ENCODE measurements around the gene GLP1R. TPM values are rescaled to one million over a fixed set of nuclear protein-coding genes. Genes with fewer than 3 reads are reported as not detected.

Gene GLP1R
- polyA plus RNA-seq, 1 of the 3 experiments (the other 2 are of a cell fraction) = not detected

DNA sequence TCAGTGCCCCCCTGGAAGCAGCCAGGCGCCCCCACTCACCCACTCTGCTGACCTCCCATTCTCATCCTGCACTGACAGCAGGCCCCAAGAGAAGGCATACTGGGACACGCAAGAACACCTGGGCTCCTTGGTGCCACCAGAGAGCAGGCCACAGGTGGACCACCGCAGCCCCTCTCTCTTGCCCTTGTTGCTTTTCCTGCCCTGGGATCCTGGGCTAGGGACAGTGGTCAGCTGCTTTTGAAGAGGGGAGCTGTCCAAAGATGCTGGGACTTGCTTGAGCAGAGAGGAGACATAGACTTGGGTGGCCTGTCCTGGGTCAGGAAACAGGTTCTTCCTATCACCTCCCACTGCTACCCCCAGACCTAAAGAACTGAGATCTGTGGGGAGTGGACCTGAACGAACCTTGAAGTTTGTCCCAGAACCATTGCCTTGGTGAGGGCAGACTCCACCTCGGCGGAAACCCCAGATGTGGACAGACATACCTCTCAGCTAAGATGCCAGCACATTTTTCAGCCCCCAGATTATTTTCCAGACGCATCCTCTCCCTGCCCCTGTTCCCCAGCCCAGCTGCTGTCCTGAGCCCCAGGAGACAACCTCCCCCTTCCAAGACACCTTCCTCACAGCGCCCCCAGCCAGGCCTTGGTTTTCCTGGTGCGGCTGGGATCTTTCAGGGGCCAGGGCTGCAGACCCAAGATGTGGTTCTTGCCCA, 1.1 kb downstream of the GLP1R start:
- no peak overlapping the region for H3K9ac ChIP-seq
- CTCF ChIA-PET = interaction anchor here (1.1 to 1.5 kb wide), 5 partner anchors 9 to 117 kb away, joined by 3 to 5 read pairs (median 4); no protein-coding TSS in a partner anchor

More for the DNA sequence above, 1.1 kb downstream of the GLP1R start:
- Histone ChIP-seq H3K27me3 (ENCODE audit: insufficient read depth) (peaks cover 17% of the 10 kb centered on the region; the same call in 1 of the 2 replicates), H3K79me2 (ENCODE audit: insufficient read depth) (no peaks in the 10 kb centered on the region), H2AFZ (ENCODE audit: low read depth) (no peak overlapping the region), H3K4me2 (no peak overlapping the region), H3K36me3 (replicated peaks in 1 of 2; ENCODE audit: control insufficient read depth in 1 of 2, insufficient read depth in 2 of 2, low read length in 1 of 2) (no peaks in the 10 kb centered on the region), H3K4me3 (ENCODE audit: low read depth in 2 of 2, low read length in 1 of 2) (no peak overlapping the region), H3F3A (replicated peaks; ENCODE audit: insufficient read depth) (no peaks in the 10 kb centered on the region), H3K4me1 (ENCODE audit: control insufficient read depth in 1 of 2, insufficient read depth in 2 of 2, low read depth in 1 of 2, low read length in 1 of 2) (no peaks in the 10 kb centered on the region; a peak in 1 of 4 replicates), H3K9me3 (no peaks in the 10 kb centered on the region), H3K27ac (ENCODE audit: low read depth in 2 of 2, low read length in 1 of 2) (no peak overlapping the region), H4K20me1 (ENCODE audit: insufficient read depth) (no peaks in the 10 kb centered on the region), H3K9me2 (no peaks in the 10 kb centered on the region)
- TF ChIP-seq YY1 (IDR thresholded peaks at IDR 0.05; ENCODE audit: low read depth) = no peak
- TF ChIP-seq, protein P1, sequence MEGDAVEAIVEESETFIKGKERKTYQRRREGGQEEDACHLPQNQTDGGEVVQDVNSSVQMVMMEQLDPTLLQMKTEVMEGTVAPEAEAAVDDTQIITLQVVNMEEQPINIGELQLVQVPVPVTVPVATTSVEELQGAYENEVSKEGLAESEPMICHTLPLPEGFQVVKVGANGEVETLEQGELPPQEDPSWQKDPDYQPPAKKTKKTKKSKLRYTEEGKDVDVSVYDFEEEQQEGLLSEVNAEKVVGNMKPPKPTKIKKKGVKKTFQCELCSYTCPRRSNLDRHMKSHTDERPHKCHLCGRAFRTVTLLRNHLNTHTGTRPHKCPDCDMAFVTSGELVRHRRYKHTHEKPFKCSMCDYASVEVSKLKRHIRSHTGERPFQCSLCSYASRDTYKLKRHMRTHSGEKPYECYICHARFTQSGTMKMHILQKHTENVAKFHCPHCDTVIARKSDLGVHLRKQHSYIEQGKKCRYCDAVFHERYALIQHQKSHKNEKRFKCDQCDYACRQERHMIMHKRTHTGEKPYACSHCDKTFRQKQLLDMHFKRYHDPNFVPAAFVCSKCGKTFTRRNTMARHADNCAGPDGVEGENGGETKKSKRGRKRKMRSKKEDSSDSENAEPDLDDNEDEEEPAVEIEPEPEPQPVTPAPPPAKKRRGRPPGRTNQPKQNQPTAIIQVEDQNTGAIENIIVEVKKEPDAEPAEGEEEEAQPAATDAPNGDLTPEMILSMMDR (IDR thresholded peaks at IDR 0.05) = no peak
- TF ChIP-seq FOXM1 (IDR thresholded peaks at IDR 0.05; ENCODE audit: low read depth) = no peak
- no peak for TF ChIP-seq MXI1 (IDR thresholded peaks at IDR 0.05; ENCODE audit: low read depth, low read length)
- TF ChIP-seq MEF2A (IDR thresholded peaks at IDR 0.05; ENCODE audit: borderline replicate concordance, low read depth) = no peak
- TF ChIP-seq POLR2AphosphoS5 (IDR thresholded peaks at IDR 0.05; ENCODE audit: low read depth, low read length) = no peak
- TF ChIP-seq, protein P2, sequence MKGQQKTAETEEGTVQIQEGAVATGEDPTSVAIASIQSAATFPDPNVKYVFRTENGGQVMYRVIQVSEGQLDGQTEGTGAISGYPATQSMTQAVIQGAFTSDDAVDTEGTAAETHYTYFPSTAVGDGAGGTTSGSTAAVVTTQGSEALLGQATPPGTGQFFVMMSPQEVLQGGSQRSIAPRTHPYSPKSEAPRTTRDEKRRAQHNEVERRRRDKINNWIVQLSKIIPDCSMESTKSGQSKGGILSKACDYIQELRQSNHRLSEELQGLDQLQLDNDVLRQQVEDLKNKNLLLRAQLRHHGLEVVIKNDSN (IDR thresholded peaks at IDR 0.05; ENCODE audit: borderline replicate concordance, low read depth) = no peak
- no peak for TF ChIP-seq NRF1 (IDR thresholded peaks at IDR 0.05; ENCODE audit: low read depth, low read length)
- no peak for TF ChIP-seq GATA2 (CRISPR knock-in tag; IDR thresholded peaks at IDR 0.05)
- TF ChIP-seq, protein P3, sequence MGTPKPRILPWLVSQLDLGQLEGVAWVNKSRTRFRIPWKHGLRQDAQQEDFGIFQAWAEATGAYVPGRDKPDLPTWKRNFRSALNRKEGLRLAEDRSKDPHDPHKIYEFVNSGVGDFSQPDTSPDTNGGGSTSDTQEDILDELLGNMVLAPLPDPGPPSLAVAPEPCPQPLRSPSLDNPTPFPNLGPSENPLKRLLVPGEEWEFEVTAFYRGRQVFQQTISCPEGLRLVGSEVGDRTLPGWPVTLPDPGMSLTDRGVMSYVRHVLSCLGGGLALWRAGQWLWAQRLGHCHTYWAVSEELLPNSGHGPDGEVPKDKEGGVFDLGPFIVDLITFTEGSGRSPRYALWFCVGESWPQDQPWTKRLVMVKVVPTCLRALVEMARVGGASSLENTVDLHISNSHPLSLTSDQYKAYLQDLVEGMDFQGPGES (IDR thresholded peaks at IDR 0.05; ENCODE audit: low read depth, low read length) = no peak
- TF ChIP-seq SIN3A (IDR thresholded peaks at IDR 0.05; ENCODE audit: borderline replicate concordance, low read depth, low read length) = no peak
- TF ChIP-seq TEAD4 (IDR thresholded peaks at IDR 0.05; ENCODE audit: borderline replicate concordance, insufficient read depth) = no peak
- TF ChIP-seq, protein P4, sequence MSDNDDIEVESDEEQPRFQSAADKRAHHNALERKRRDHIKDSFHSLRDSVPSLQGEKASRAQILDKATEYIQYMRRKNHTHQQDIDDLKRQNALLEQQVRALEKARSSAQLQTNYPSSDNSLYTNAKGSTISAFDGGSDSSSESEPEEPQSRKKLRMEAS (IDR thresholded peaks at IDR 0.05; ENCODE audit: low read depth) = no peak
- no peak for DNase-seq
- POLR2A ChIA-PET = no interaction called here
- 72% methylated on average over 6 of the region's 9 CpGs for WGBS (ENCODE audit: low lambda C conversion rate)

Measured in SK-N-SH (cell line).